Endodermal cell (in vitro differentiated cells): Measurements from ENCODE around the gene PPM1L. TPM values are rescaled to one million over a fixed set of nuclear protein-coding genes. Genes with fewer than 3 reads are reported as not detected.

Experiments
- DNase-seq: peaks from one replicate; pipeline ENCODE4 v3.0.0-alpha.2; 2017
- H3K27ac ChIP-seq: 2 replicates; pipeline ENCODE4 v1.5.1; 2013; ENCODE audit warnings: mild to moderate bottlenecking, low read depth, low read length, moderate library complexity
- H3K27me3 ChIP-seq: 2 replicates; pipeline ENCODE4 v1.6.1; 2013; ENCODE audit warnings: mild to moderate bottlenecking, low read length, moderate library complexity; ENCODE audit not compliant: insufficient read depth, control insufficient read depth, poor library complexity, severe bottlenecking
- H3K36me3 ChIP-seq: 2 replicates; pipeline ENCODE4 v1.7.0; 2013; ENCODE audit warnings: mild to moderate bottlenecking, low read length, moderate library complexity; ENCODE audit not compliant: control insufficient read depth, insufficient read depth
- H3K4me1 ChIP-seq: one replicate; pipeline ENCODE4 v1.7.0; 2013; ENCODE audit warnings: low read length; ENCODE audit not compliant: control insufficient read depth, insufficient read depth
- H3K4me3 ChIP-seq: 2 replicates; pipeline ENCODE4 v1.5.1; 2013; ENCODE audit warnings: mild to moderate bottlenecking, low read length, moderate library complexity
- H3K9ac ChIP-seq: 2 replicates; pipeline ENCODE4 v1.6.1; 2013; ENCODE audit warnings: mild to moderate bottlenecking, low read length, moderate library complexity; ENCODE audit not compliant: poor library complexity, severe bottlenecking; ENCODE audit errors: extremely low read depth
- H3K9me3 ChIP-seq: 2 replicates; pipeline ENCODE4 v1.6.1; 2013; ENCODE audit warnings: mild to moderate bottlenecking, low read length, moderate library complexity; ENCODE audit not compliant: control insufficient read depth
- H3K27ac Mint-ChIP-seq: 2 replicates; pipeline ENCODE4 v1.8.0; 2020; ENCODE audit warnings: mixed read lengths
- H3K27me3 Mint-ChIP-seq: 2 replicates; pipeline ENCODE4 v1.8.0; 2021; ENCODE audit warnings: mild to moderate bottlenecking, mixed read lengths; ENCODE audit not compliant: insufficient read depth
- H3K36me3 Mint-ChIP-seq: 2 replicates; pipeline ENCODE4 v1.8.0; 2020; ENCODE audit warnings: low read depth, mixed read lengths
- H3K4me1 Mint-ChIP-seq: 2 replicates; pipeline ENCODE4 v1.8.0; 2020; ENCODE audit warnings: mixed read lengths
- H3K4me3 Mint-ChIP-seq: 2 replicates; pipeline ENCODE4 v1.8.0; 2020; ENCODE audit warnings: mild to moderate bottlenecking, moderate library complexity, mixed read lengths
- H3K9me3 Mint-ChIP-seq: 2 replicates; pipeline ENCODE4 v1.8.0; 2020; ENCODE audit warnings: mild to moderate bottlenecking, mixed read lengths
- CTCF ChIP-seq: fragments of 200-600 bp; sonication (generic); conservative IDR thresholded peaks from 2 replicates; pipeline ENCODE4 v1.5.0; 2021; ENCODE audit warnings: antibody characterized with exemption, mild to moderate bottlenecking
- WGBS, 2 experiments: methylation state at CpG; one replicate each; pipeline versions ENCODE4 v1.1.5 to v1.1.7; 2013; ENCODE audit warnings: missing lambda C conversion rate in 2 of 2, mixed read lengths in 1 of 2; ENCODE audit not compliant: insufficient coverage in 1 of 2, insufficient read length in 1 of 2; 5-methylcytosine and 5-hydroxymethylcytosine counted together
- total RNA-seq, 2 donors: library from RNA; stranded (reverse); fragmentation: NEBNext Ultra II Directional in 1 of 2; extraction: Animal tissue kit (Norgen Biotek cat#: 25700) in 1 of 2; gene quantifications; 2 replicates in 1 of 2; 3 replicates in 1 of 2; pipeline ENCODE4 v1.2.1, GENCODE V29; 2021

Gene PPM1L
- total RNA-seq, 2 donors from 2014 or later, result 1.6 to 3.3 TPM

GRCh38 chr3:160857476-160858119 is 101.6 kb downstream of the PPM1L start:
- H3K27ac Mint-ChIP-seq, result no peak overlapping the region
- no peaks in the 10 kb centered on the region for H3K9me3 Mint-ChIP-seq
- H3K27ac ChIP-seq, result no peak overlapping the region
- no peak for TF ChIP-seq CTCF
- H3K9me3 ChIP-seq, result no peaks in the 10 kb centered on the region
- no peaks in the 10 kb centered on the region for H3K27me3 ChIP-seq
- no peak overlapping the region for H3K4me3 Mint-ChIP-seq
- DNase-seq, result no peak
- H3K4me1 Mint-ChIP-seq, result no peaks in the 10 kb centered on the region
- no peaks in the 10 kb centered on the region for H3K36me3 Mint-ChIP-seq
- no peak overlapping the region for H3K4me3 ChIP-seq
- WGBS, 2 experiments, result 80 to 90% methylated on average over 2 of the region's 2 CpGs
- no peak overlapping the region for H3K9ac ChIP-seq
- no peaks in the 10 kb centered on the region for H3K27me3 Mint-ChIP-seq
- H3K36me3 ChIP-seq, result no peaks in the 10 kb centered on the region
- no peaks in the 10 kb centered on the region for H3K4me1 ChIP-seq

- H3K4me3 ChIP-seq, result no peak overlapping the region
- no peaks in the 10 kb centered on the region for H3K27me3 ChIP-seq
- H3K4me1 Mint-ChIP-seq, result no peaks in the 10 kb centered on the region
- H3K4me3 Mint-ChIP-seq, result no peak overlapping the region
- TF ChIP-seq CTCF, result no peak
- H3K36me3 Mint-ChIP-seq, result no peaks in the 10 kb centered on the region
- no peak overlapping the region for H3K27ac ChIP-seq
- no peak overlapping the region for H3K27ac Mint-ChIP-seq
- no peaks in the 10 kb centered on the region for H3K9me3 Mint-ChIP-seq
- H3K36me3 ChIP-seq, result no peaks in the 10 kb centered on the region
- WGBS, 2 experiments, result 94 to 95% methylated on average over 1 of the region's 1 CpG
- no peak overlapping the region for H3K9ac ChIP-seq
- no peaks in the 10 kb centered on the region for H3K9me3 ChIP-seq
- H3K27me3 Mint-ChIP-seq, result no peaks in the 10 kb centered on the region
- no peaks in the 10 kb centered on the region for H3K4me1 ChIP-seq
- DNase-seq, result no peak
Observed at GRCh38 chr3:160860346-160860745, 104.3 kb downstream of the PPM1L start.

- no peaks in the 10 kb centered on the region for H3K4me1 Mint-ChIP-seq
- H3K27ac ChIP-seq, result no peak overlapping the region
- no peak for TF ChIP-seq CTCF
- no peak for DNase-seq
- H3K4me3 Mint-ChIP-seq, result no peak overlapping the region
- no peaks in the 10 kb centered on the region for H3K27me3 Mint-ChIP-seq
- H3K9ac ChIP-seq, result no peak overlapping the region
- WGBS, 2 experiments, result 87% methylated on average over 2 of the region's 2 CpGs; no CpG with 5 or more reads in 1 of the 2 experiments
- H3K4me1 ChIP-seq, result no peaks in the 10 kb centered on the region
- H3K4me3 ChIP-seq, result no peak overlapping the region
- no peak overlapping the region for H3K27ac Mint-ChIP-seq
- no peaks in the 10 kb centered on the region for H3K9me3 ChIP-seq
- no peaks in the 10 kb centered on the region for H3K9me3 Mint-ChIP-seq
- H3K36me3 Mint-ChIP-seq, result no peaks in the 10 kb centered on the region
- H3K27me3 ChIP-seq, result no peaks in the 10 kb centered on the region
- H3K36me3 ChIP-seq, result no peaks in the 10 kb centered on the region
Observed at GRCh38 chr3:160869825-160870224, 113.8 kb downstream of the PPM1L start.
